Ovary (tissue), 9 donors: ENCODE data around the gene MBNL1. TPM values are rescaled to one million over a fixed set of nuclear protein-coding genes. Genes with fewer than 3 reads are reported as not detected.

ENCODE experiments used
- DNase-seq, 5 donors: peaks; one replicate each; pipeline ENCODE4 v3.0.0-alpha.2; 2019 to 2020
- H3K27ac ChIP-seq, 2 donors: fragments of 200-600 bp; one replicate each; pipeline versions ENCODE4 v1.5.1 to v1.8.0; 2019 to 2022
- H3K27me3 ChIP-seq: fragments of 200-600 bp; one replicate; pipeline ENCODE4 v1.8.0; 2022
- H3K36me3 ChIP-seq: fragments of 200-600 bp; sonication (generic); one replicate; pipeline ENCODE4 v1.5.1; 2019
- H3K4me1 ChIP-seq: one replicate; pipeline ENCODE4 v1.8.1; 2013; ENCODE audit warnings: mild to moderate bottlenecking, moderate library complexity; ENCODE audit not compliant: insufficient read depth
- H3K4me3 ChIP-seq: fragments of 200-600 bp; sonication (generic); one replicate; pipeline ENCODE4 v1.5.1; 2017
- H3K9me3 ChIP-seq, 2 donors: fragments of 200-600 bp in 1 of 2; sonication (generic) in 1 of 2; one replicate each; pipeline versions ENCODE4 v1.5.1 to v1.8.1; 2013 to 2019; ENCODE audit warnings: mild to moderate bottlenecking in 1 of 2, moderate library complexity in 1 of 2
- EP300 ChIP-seq: sonication (generic); formaldehyde crosslinking; IDR thresholded peaks from one replicate; pipeline ENCODE4 v1.6.1; 2017; ENCODE audit warnings: antibody characterized with exemption
- POLR2A ChIP-seq: fragments of 450-650 bp; IDR thresholded peaks from one replicate; pipeline ENCODE4 v1.6.1; 2017; ENCODE audit warnings: antibody characterized with exemption, mild to moderate bottlenecking, moderate library complexity
- WGBS, 3 donors: extraction: QIAGEN DNeasy Blood & Tissue Kit in 1 of 3; methylation state at CpG; one replicate each; pipeline versions ENCODE4 v1.1.5 to v1.1.7; 2013 to 2017; 5-methylcytosine and 5-hydroxymethylcytosine counted together
- intact Hi-C, 4 donors: fragments of 100-400 bp; cut with DNase I; formaldehyde crosslinking; loops; one replicate each; pipeline versions ENCODE4 v1.11.0 to v1.15.1; 2022 to 2023
- polyA plus RNA-seq, 2 donors: library from polyadenylated mRNA; stranded (reverse); fragments of 200-250 nt in 1 of 2; fragments of 350-450 nt in 1 of 2; fragmentation: Illumina TruSeq in 1 of 2; extraction: RNeasy Lipid Tissue Mini Kit (QIAGEN cat#74804) in 1 of 2; gene quantifications; one replicate each; pipeline ENCODE4 v1.2.3, GENCODE V29; 2013 to 2014
- total RNA-seq, 7 donors: library from RNA; depleted of rRNA in 2 of 7; stranded (reverse); fragments of >200 nt in 2 of 7; fragmentation: NEBNext Ultra II Directional in 3 of 7; extraction: Animal tissue kit (Norgen Biotek cat#: 25700) in 3 of 7; gene quantifications; one replicate each; pipeline versions ENCODE4 v1.1.0 to v1.2.4, GENCODE V29; 2016 to 2023
- TF ChIP-seq, protein P1 (sequence below), 3 donors: fragments of 450-650 bp in 2 of 3; fragments of 200-600 bp in 1 of 3; IDR thresholded peaks; one replicate each; pipeline versions ENCODE4 v1.5.1 to v1.8.0; 2016 to 2022; ENCODE audit warnings: antibody characterized with exemption in 3 of 3, mild to moderate bottlenecking in 1 of 3
- donor health status: DM: no; HTN: no; CAD: no; lungs with moderate emphysema.
- donor health status: DM: no; HTN: no; CAD: no.
- donor health status: Bipolar disorder and iron deficiency.
- donor health status: DM: yes; HTN: yes; CAD: no.
- donor health status: DM: no; HTN: no; CAD: no.
- donor health status: DM: yes; HTN: yes; CAD: no.

The MBNL1 gene
- total and polyA plus RNA-seq, 9 donors, result 39.7 to 152 (median 123) TPM

DNA sequence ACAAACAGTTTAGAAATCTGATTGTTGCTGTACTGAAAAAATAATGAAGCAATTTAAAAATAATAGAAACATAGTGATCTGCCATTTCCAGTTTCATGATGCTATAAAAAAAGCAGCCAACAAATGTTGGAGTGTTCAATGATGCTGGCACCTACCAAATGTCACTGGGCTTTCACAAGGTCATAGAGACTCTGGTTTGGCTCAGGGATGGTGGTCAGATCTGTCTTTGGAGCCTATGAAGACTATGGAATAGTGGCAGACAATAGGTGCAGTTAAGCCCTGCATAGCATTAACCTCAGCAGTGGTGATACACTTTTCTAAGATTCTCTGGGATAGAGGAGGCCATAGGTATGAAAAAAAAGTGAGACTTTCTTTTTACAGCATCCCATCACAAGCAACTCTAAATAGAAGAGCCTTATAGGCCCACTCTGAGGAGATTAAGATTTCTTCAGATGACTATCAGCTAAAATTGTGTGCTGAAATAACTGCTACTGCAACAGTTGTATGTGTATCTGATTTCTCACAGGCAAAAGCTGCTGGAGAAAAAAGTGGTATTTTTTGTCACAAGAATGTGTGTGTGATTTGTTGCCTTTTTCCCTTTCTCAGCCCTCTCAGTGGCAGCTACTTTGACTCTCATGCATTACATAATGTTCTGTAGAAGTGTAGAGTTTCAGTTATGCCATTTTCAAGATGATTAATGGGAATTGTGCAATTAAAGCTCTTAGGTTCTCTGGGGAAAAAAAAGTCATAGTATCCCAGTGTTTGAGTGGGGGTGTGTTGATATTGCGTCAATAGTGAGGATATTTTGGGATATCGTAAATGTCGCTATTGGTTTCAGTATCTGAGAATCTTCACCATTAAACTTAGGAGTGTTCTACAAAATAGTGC is 137.4 kb downstream of the MBNL1 start:
- Histone ChIP-seq H3K27me3 (no peaks in the 10 kb centered on the region), H3K4me1 (peaks cover 6% of the 10 kb centered on the region), H3K36me3 (no peaks in the 10 kb centered on the region), H3K27ac (no peak overlapping the region), H3K4me3 (no peak overlapping the region), H3K9me3 (no peaks in the 10 kb centered on the region)
- 60 to 90% (median 87%) methylated on average over 3 of the region's 3 CpGs for WGBS, 3 donors
- no peak for DNase-seq
- intact Hi-C loops, result no loop called here
- TF ChIP-seq POLR2A (no peak), EP300 (peak; percentile 75)

DNA sequence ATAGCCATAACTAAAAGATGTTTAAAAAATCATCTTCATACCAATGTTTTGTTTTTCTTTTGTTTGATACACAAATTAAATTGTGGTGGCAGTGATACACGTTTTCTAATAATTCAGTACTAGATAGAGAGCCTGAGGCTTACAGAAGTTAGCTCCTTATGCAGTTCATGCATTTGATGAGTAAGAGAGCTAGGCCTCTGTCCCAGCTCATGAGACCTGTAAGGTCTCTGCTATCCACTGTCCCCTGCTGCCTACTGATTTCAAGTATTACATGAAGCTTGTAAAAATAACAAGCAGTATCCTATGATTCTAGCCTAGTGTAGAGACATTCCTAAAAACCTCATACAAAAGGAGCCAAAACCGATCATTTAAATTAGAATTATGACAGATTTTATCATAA is 144.5 kb downstream of the MBNL1 start:
- TF ChIP-seq POLR2A, result no peak
- no peak for TF ChIP-seq EP300
- TF ChIP-seq, protein P1, sequence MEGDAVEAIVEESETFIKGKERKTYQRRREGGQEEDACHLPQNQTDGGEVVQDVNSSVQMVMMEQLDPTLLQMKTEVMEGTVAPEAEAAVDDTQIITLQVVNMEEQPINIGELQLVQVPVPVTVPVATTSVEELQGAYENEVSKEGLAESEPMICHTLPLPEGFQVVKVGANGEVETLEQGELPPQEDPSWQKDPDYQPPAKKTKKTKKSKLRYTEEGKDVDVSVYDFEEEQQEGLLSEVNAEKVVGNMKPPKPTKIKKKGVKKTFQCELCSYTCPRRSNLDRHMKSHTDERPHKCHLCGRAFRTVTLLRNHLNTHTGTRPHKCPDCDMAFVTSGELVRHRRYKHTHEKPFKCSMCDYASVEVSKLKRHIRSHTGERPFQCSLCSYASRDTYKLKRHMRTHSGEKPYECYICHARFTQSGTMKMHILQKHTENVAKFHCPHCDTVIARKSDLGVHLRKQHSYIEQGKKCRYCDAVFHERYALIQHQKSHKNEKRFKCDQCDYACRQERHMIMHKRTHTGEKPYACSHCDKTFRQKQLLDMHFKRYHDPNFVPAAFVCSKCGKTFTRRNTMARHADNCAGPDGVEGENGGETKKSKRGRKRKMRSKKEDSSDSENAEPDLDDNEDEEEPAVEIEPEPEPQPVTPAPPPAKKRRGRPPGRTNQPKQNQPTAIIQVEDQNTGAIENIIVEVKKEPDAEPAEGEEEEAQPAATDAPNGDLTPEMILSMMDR (IDR thresholded peaks at IDR 0.05), result no peak
- H3K27me3 ChIP-seq, result no peaks in the 10 kb centered on the region
- H3K9me3 ChIP-seq, result no peaks in the 10 kb centered on the region
- no peak overlapping the region for H3K4me3 ChIP-seq
- H3K4me1 ChIP-seq, result peaks cover 1% of the 10 kb centered on the region
- 65 to 73% (median 73%) methylated on average over 2 of the region's 2 CpGs for WGBS, 3 donors
- intact Hi-C loops, result no loop called here
- H3K36me3 ChIP-seq, result no peaks in the 10 kb centered on the region
- no peak overlapping the region for H3K27ac ChIP-seq
- DNase-seq, result no peak

DNA sequence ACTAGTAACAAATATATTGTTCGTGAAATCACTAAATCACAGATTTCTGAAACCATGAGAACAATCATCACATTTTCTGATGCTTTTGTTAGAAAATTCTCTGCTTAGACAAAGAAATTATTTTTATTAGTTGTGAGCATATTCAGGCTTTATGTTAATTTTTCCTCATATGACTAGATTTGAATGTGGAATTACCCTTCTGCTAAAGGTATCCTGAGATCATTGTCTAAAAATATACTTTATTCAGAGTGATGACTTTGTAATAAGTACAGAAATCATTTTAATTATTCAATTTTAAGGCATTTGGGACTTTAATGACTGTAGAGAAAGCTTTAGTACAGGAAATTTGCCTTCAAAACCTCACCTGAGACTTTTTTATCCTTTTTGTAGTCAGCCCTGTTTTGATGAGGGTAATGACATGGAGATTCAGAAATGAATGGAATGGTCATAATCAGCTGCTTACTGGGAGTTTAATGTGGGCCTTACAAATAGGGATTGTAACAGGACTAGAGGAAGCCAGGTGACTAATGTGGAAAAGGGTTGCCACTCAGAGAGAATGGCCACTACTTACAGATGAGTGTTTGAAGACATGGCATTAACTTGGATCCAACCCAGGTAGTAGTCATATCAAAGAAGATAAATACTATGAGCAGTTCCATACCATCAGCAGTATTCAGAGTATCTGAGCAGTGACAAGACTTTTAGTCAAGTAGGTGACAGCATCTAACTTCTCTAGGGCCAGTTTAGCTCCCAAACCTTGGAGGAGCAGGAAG is 148.3 kb downstream of the MBNL1 start:
- intact Hi-C loops, result no loop called here
- no peaks in the 10 kb centered on the region for H3K36me3 ChIP-seq
- H3K4me3 ChIP-seq, result no peak overlapping the region
- H3K9me3 ChIP-seq, result no peaks in the 10 kb centered on the region
- WGBS, 3 donors, result 92 to 99% (median 97%) methylated on average over 1 of the region's 1 CpG
- TF ChIP-seq EP300 (no peak), POLR2A (no peak)
- TF ChIP-seq, protein P1 (IDR thresholded peaks at IDR 0.05), result no peak
- H3K27me3 ChIP-seq, result no peaks in the 10 kb centered on the region
- DNase-seq, result no peak
- no peaks in the 10 kb centered on the region for H3K4me1 ChIP-seq
- no peak overlapping the region for H3K27ac ChIP-seq

DNA sequence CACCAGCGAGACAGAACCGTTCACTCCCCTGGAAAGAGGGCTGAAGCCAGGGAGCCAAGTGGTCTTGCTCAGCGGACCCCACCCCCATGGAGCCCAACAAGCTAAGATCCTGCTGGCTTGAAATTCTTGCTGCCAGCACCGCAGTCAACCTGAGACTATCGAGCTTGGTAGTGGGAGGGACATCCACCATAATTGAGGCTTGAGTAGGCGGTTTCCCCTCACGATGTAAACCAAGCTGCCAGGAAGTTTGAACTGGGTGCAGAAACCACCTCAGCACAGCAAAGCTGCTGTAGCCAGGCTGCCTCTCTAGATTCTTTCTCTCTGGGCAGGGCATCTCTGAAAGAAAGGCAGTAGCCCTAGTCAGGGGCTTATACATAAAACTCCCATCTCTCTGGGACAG is 151.0 kb downstream of the MBNL1 start:
- H3K27ac ChIP-seq, result no peak overlapping the region
- intact Hi-C loops, result no loop called here
- H3K9me3 ChIP-seq, result no peaks in the 10 kb centered on the region
- TF ChIP-seq POLR2A (no peak), EP300 (no peak)
- TF ChIP-seq, protein P1 (IDR thresholded peaks at IDR 0.05), result no peak
- H3K27me3 ChIP-seq, result no peaks in the 10 kb centered on the region
- no peak overlapping the region for H3K4me3 ChIP-seq
- H3K36me3 ChIP-seq, result no peaks in the 10 kb centered on the region
- WGBS, 3 donors, result 95 to 98% (median 97%) methylated on average over 7 of the region's 7 CpGs
- DNase-seq, result no peak
- H3K4me1 ChIP-seq, result no peaks in the 10 kb centered on the region
